ENCODE data around the gene STRN3.

DNA sequence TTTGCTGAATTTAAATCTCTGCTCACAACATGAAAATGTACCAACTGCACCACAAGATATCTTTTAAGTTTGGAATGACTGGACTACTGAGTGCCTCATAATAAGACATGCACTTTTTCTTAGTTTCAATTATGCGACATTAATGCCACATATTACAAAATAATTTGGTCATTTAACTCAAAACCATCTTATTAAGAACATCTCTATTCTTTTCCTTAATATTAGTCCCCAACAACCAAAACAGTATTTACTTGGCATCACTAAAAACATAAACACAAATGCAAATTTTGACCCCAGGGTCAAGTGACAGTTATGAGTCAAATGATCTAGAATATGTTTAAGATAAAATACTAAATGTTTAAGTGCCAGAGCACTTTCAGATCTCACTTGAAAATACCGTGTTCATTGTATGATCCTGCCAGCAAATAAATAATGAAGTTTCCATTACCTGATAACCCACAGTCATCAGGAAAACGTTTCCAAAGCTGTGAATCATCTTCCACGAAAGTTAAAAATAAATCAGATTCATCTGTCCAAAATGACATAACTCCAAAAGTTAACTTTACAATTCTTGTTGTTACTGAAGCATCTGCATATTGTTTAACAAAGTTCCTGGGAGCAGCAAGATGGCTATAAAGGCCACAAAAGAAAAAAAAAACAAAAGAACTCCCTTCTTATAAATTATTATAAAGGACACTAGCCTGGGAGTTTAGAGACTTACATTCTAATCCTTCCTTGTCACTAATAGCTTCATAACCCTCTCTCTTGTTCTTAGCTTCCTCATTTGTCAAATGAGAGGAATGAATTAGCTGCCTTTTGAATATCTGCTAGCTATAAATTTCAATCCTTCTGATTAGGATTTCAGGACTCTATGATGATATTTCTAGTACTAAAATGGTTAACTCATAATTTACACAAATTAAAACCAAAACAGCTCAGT lies 31.2 kb downstream of the STRN3 start:
- TF ChIP-seq GATA2 (IDR thresholded peaks at IDR 0.05; ENCODE audit: low read depth, low read length), result no peak
- no peak for TF ChIP-seq GATA3 (IDR thresholded peaks at IDR 0.05; ENCODE audit: low read depth, low read length)
